Right cardiac atrium (tissue), 5 donors: ENCODE data around the gene CDH7. TPM values are rescaled to one million over a fixed set of nuclear protein-coding genes. Genes with fewer than 3 reads are reported as not detected.

Experiments
- ATAC-seq, 2 donors: fragments of 200-7000 bp; cut with Tn5 transposase; one replicate each; pipeline versions ENCODE4 v1.8.0 to v1.9.1; 2020; ENCODE audit warnings: moderate library complexity in 2 of 2, mild to moderate bottlenecking in 1 of 2
- DNase-seq, 3 donors: peaks; one replicate each; pipeline ENCODE4 v3.0.0-alpha.2; 2020
- H3K27ac ChIP-seq: one replicate; pipeline ENCODE4 v1.5.1; 2013; ENCODE audit warnings: mild to moderate bottlenecking, low read length, control low read depth, moderate library complexity
- H3K27me3 ChIP-seq: one replicate; pipeline ENCODE4 v1.6.1; 2013; ENCODE audit not compliant: control insufficient read depth, insufficient read depth
- H3K4me1 ChIP-seq: one replicate; pipeline ENCODE4 v1.6.1; 2013; ENCODE audit warnings: low read length; ENCODE audit not compliant: control insufficient read depth, insufficient read depth
- H3K4me3 ChIP-seq: one replicate; pipeline ENCODE4 v1.5.1; 2013; ENCODE audit warnings: low read length, control low read depth
- H3K9me3 ChIP-seq: one replicate; pipeline ENCODE4 v1.6.1; 2013; ENCODE audit warnings: low read length; ENCODE audit not compliant: control insufficient read depth
- WGBS: extraction: QIAGEN DNeasy Blood & Tissue Kit; methylation state at CpG from one replicate; pipeline ENCODE4 v1.1.7; 2013; 5-methylcytosine and 5-hydroxymethylcytosine counted together
- intact Hi-C, 4 donors: fragments of 100-400 bp; cut with DNase I; formaldehyde crosslinking; loops; one replicate each; pipeline versions ENCODE4 v1.11.0 to v1.14.0; 2022 to 2023
- polyA plus RNA-seq: library from polyadenylated mRNA; stranded (reverse); fragments of 200-250 nt; gene quantifications from one replicate; pipeline ENCODE4 v1.2.3, GENCODE V29; 2013
- total RNA-seq, 4 donors: library from RNA; stranded (reverse); fragmentation: NEBNext Ultra II Directional; extraction: Animal tissue kit (Norgen Biotek cat#: 25700); gene quantifications; one replicate each; pipeline ENCODE4 v1.2.1, GENCODE V29; 2021
- donor health status: healthy with polysubstance abuse.
- donor health status: DM: no; HTN: yes; CAD: no.
- donor health status: DM: no; HTN: no; CAD: no.
- donor health status: DM: no; HTN: yes; CAD: no; lungs with severe emphysema.
- donor health status: DM: yes; HTN: yes; CAD: no.

CDH7 gene
- total and polyA plus RNA-seq, 5 donors = 0.07 to 0.23 (median 0.16) TPM; not detected in 1

DNA sequence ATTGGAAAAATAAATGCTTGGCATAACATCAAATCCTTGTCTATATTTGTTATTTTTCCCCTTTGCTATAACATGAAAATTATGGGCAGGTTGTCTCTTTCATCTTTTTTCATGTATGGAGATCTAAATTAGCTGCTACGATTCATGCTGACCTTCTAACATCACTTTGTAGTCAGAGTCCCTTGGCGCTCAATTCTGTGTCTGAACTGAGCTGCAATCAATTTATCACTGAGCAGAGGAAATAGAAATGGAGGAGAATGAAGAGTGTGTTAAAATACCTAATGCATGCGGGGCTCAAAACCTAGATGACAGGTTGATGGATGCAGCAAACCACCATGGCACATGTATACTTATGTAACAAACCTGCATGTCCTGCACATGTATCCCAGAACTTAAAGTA lies 168.9 kb downstream of the CDH7 start:
- ATAC-seq (no peak), DNase-seq (no peak)
- Histone ChIP-seq H3K9me3 (no peaks in the 10 kb centered on the region), H3K4me3 (no peak overlapping the region), H3K27ac (no peak overlapping the region), H3K27me3 (no peaks in the 10 kb centered on the region), H3K4me1 (no peaks in the 10 kb centered on the region)
- intact Hi-C loops = no loop called here
- 56% methylated on average over 3 of the region's 3 CpGs for WGBS

- Histone ChIP-seq H3K4me3 (no peak overlapping the region), H3K27me3 (no peaks in the 10 kb centered on the region), H3K27ac (no peak overlapping the region), H3K9me3 (no peaks in the 10 kb centered on the region), H3K4me1 (no peaks in the 10 kb centered on the region)
- intact Hi-C loops = no loop called here
- 86% methylated on average over 1 of the region's 1 CpG for WGBS
- ATAC-seq (no peak), DNase-seq (no peak)
Measured at GRCh38 chr18:65922103-65922502, 171.3 kb downstream of the CDH7 start.

DNA sequence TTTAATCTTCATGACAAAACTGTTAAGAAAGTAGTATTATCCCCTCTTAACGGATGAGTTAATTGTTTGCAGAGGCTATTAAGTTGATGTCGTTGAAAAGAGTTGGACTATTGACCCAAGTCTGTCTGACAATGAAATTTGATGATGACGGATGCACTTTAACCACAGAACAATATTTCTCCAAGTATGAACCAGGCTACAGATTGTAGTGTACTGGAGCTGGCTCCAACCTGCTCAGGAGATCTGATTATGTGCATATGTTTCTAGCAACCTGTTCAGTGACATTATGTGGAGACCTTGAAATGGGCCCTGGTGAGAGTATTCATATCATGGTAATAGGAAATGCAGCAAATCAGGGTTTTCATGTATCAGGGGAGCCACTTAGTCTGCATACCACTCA lies 174.1 kb downstream of the CDH7 start:
- DNase-seq (no peak), ATAC-seq (no peak)
- H3K27me3 ChIP-seq = no peaks in the 10 kb centered on the region
- H3K4me1 ChIP-seq = no peaks in the 10 kb centered on the region
- no peak overlapping the region for H3K4me3 ChIP-seq
- no peak overlapping the region for H3K27ac ChIP-seq
- H3K9me3 ChIP-seq = no peaks in the 10 kb centered on the region
- intact Hi-C loops = no loop called here
- WGBS = 75% methylated on average over 3 of the region's 3 CpGs

GRCh38 chr18:65934874-65935273 lies 184.1 kb downstream of the CDH7 start:
- DNase-seq (no peak), ATAC-seq (no peak)
- H3K9me3 ChIP-seq = no peaks in the 10 kb centered on the region
- 68% methylated on average over 2 of the region's 2 CpGs for WGBS
- H3K4me1 ChIP-seq = no peaks in the 10 kb centered on the region
- H3K27ac ChIP-seq = no peak overlapping the region
- no peak overlapping the region for H3K4me3 ChIP-seq
- intact Hi-C loops = no loop called here
- H3K27me3 ChIP-seq = no peaks in the 10 kb centered on the region

- no peaks in the 10 kb centered on the region for H3K27me3 ChIP-seq
- WGBS = 77% methylated on average over 1 of the region's 1 CpG
- no peaks in the 10 kb centered on the region for H3K9me3 ChIP-seq
- H3K27ac ChIP-seq = no peak overlapping the region
- H3K4me3 ChIP-seq = no peak overlapping the region
- DNase-seq = no peak
- intact Hi-C loops = no loop called here
- no peak for ATAC-seq
- H3K4me1 ChIP-seq = no peaks in the 10 kb centered on the region
Measured at GRCh38 chr18:65936678-65937077, 185.9 kb downstream of the CDH7 start.

DNA sequence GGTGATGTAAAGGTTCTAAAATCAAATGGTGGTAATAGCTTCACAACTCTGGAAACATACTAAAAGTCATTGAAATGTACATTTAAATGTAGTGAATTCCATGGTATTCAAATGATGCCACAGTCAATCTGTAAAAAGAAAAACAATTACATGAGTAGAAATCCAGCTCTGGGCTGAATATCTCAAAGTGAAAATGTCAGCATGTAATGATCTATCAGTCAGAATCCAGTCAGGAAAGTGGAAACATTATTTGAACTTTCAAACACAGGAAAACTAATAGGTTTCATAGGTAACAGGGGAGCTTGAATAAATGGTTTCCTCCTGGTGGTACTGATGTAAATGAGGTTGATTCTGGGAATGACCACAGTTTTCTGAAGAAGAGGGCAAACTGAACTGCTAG lies 186.4 kb downstream of the CDH7 start:
- Histone ChIP-seq H3K4me1 (no peaks in the 10 kb centered on the region), H3K27me3 (no peaks in the 10 kb centered on the region), H3K9me3 (no peaks in the 10 kb centered on the region), H3K4me3 (no peak overlapping the region), H3K27ac (no peak overlapping the region)
- DNase-seq = no peak
- no peak for ATAC-seq
- intact Hi-C loops = no loop called here

GRCh38 chr18:65938592-65939372 lies 188.0 kb downstream of the CDH7 start:
- WGBS = 83% methylated on average over 4 of the region's 4 CpGs
- intact Hi-C loops = no loop called here
- DNase-seq (no peak), ATAC-seq (no peak)
- no peak overlapping the region for H3K27ac ChIP-seq
- no peaks in the 10 kb centered on the region for H3K27me3 ChIP-seq
- H3K4me3 ChIP-seq = no peak overlapping the region
- no peaks in the 10 kb centered on the region for H3K4me1 ChIP-seq
- H3K9me3 ChIP-seq = no peaks in the 10 kb centered on the region
